Measurements from ENCODE around the gene OR4D11.

Gene OR4D11

DNA sequence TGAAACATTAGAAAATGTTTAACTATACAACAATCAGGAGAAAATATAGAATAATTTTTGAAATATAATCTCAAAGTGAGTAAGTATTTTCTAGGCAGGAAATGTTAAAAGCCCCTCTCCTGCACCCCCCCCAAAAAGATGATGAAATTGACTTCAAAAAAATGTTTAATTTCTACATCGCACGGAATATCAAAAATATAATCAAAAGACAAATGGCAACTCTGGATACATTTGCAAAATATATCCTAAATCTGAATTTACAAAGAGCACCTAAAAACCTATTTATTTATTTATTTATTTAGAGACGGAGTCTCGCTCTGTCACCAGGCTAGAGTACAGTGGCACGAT is 44.9 kb downstream of the OR4D11 start:
- no peak overlapping the region for H3K4me3 ChIP-seq (IDR thresholded peaks at IDR 0.05; ENCODE audit: insufficient read depth, low read depth, low read length)
- peak overlapping the region; percentile 59; the same call in 1 of the 2 replicates for H3K9ac ChIP-seq
- H4K20me1 ChIP-seq (ENCODE audit: insufficient read depth) = no peaks in the 10 kb centered on the region
- TF ChIP-seq, protein P1, sequence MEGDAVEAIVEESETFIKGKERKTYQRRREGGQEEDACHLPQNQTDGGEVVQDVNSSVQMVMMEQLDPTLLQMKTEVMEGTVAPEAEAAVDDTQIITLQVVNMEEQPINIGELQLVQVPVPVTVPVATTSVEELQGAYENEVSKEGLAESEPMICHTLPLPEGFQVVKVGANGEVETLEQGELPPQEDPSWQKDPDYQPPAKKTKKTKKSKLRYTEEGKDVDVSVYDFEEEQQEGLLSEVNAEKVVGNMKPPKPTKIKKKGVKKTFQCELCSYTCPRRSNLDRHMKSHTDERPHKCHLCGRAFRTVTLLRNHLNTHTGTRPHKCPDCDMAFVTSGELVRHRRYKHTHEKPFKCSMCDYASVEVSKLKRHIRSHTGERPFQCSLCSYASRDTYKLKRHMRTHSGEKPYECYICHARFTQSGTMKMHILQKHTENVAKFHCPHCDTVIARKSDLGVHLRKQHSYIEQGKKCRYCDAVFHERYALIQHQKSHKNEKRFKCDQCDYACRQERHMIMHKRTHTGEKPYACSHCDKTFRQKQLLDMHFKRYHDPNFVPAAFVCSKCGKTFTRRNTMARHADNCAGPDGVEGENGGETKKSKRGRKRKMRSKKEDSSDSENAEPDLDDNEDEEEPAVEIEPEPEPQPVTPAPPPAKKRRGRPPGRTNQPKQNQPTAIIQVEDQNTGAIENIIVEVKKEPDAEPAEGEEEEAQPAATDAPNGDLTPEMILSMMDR (conservative IDR thresholded peaks at IDR 0.05; ENCODE audit: low read depth, low read length) = no peak
- H3K79me2 ChIP-seq (ENCODE audit: insufficient read depth, low read depth) = no peaks in the 10 kb centered on the region
- H3K36me3 ChIP-seq (ENCODE audit: insufficient read depth) = no peaks in the 10 kb centered on the region
- peak overlapping the region; percentile 94 for H3K4me2 ChIP-seq
- peaks cover 22% of the 10 kb centered on the region for H3K4me1 ChIP-seq (ENCODE audit: low read depth, poor library complexity, severe bottlenecking)
- peak overlapping the region; percentile 66 for H2AFZ ChIP-seq (ENCODE audit: low read depth)
- H3K27me3 ChIP-seq (ENCODE audit: insufficient read depth, low read depth) = no peaks in the 10 kb centered on the region
- H3K27ac ChIP-seq = peak overlapping the region; percentile 82

DNA sequence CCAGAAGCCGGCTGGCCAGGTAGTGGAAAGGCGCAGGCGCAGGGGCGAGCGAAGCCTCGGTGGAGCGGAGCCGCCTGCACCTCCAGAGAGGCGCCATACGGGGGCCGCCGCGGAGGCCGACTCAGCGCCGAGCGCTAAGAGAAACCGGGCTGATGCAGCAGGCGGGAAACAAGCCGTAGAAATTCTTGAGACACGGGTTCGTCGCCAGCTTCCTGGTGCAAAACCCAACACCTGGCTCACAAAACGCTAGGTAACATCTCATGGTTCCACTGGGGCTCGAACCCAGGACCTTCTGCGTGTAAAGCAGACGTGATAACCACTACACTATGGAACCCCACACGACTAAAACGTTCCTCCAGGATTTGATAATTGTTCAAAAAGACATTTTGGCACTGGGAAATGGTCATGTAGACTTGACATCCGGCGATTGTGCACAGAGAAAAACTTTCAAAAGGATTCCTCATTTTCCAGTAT is 47.0 kb downstream of the OR4D11 start:
- H3K36me3 ChIP-seq (ENCODE audit: insufficient read depth) = no peaks in the 10 kb centered on the region
- H3K79me2 ChIP-seq (ENCODE audit: insufficient read depth, low read depth) = no peaks in the 10 kb centered on the region
- H3K27ac ChIP-seq = peak overlapping the region; percentile 82
- H2AFZ ChIP-seq (ENCODE audit: low read depth) = peak overlapping the region; percentile 66
- no peaks in the 10 kb centered on the region for H3K27me3 ChIP-seq (ENCODE audit: insufficient read depth, low read depth)
- H3K4me2 ChIP-seq = peak overlapping the region; percentile 94
- H3K4me3 ChIP-seq (IDR thresholded peaks at IDR 0.05; ENCODE audit: insufficient read depth, low read depth, low read length) = no peak overlapping the region
- peak overlapping the region; percentile 61; the same call in 1 of the 2 replicates for H3K9ac ChIP-seq
- H4K20me1 ChIP-seq (ENCODE audit: insufficient read depth) = no peaks in the 10 kb centered on the region
- H3K4me1 ChIP-seq (ENCODE audit: low read depth, poor library complexity, severe bottlenecking) = peaks cover 22% of the 10 kb centered on the region
- TF ChIP-seq, protein P1 (conservative IDR thresholded peaks at IDR 0.05; ENCODE audit: low read depth, low read length) = 0 out of 2 replicates have a peak, but pooled peaks have one; percentile 27

GRCh38 chr11:59550842-59551658 is 47.7 kb downstream of the OR4D11 start:
- TF ChIP-seq, protein P1 (conservative IDR thresholded peaks at IDR 0.05; ENCODE audit: low read depth, low read length) = no peak
- peak overlapping the region; percentile 82 for H3K27ac ChIP-seq
- H3K79me2 ChIP-seq (ENCODE audit: insufficient read depth, low read depth) = no peaks in the 10 kb centered on the region
- H3K27me3 ChIP-seq (ENCODE audit: insufficient read depth, low read depth) = no peaks in the 10 kb centered on the region
- peak overlapping the region; percentile 55 for H3K4me2 ChIP-seq
- H3K4me3 ChIP-seq (IDR thresholded peaks at IDR 0.05; ENCODE audit: insufficient read depth, low read depth, low read length) = no peak overlapping the region
- peak overlapping the region; percentile 35; the same call in 1 of the 2 replicates for H2AFZ ChIP-seq (ENCODE audit: low read depth)
- no peaks in the 10 kb centered on the region for H4K20me1 ChIP-seq (ENCODE audit: insufficient read depth)
- H3K36me3 ChIP-seq (ENCODE audit: insufficient read depth) = no peaks in the 10 kb centered on the region
- peak overlapping the region; percentile 61 for H3K9ac ChIP-seq
- peaks cover 22% of the 10 kb centered on the region for H3K4me1 ChIP-seq (ENCODE audit: low read depth, poor library complexity, severe bottlenecking)

- H3K9ac ChIP-seq = peak overlapping the region; percentile 61; the same call in 1 of the 2 replicates
- peak overlapping the region; percentile 82; the same call in 1 of the 2 replicates for H3K27ac ChIP-seq
- peak overlapping the region; percentile 55 for H3K4me2 ChIP-seq
- no peaks in the 10 kb centered on the region for H3K79me2 ChIP-seq (ENCODE audit: insufficient read depth, low read depth)
- no peaks in the 10 kb centered on the region for H3K27me3 ChIP-seq (ENCODE audit: insufficient read depth, low read depth)
- peak overlapping the region; percentile 35; the same call in 1 of the 2 replicates for H2AFZ ChIP-seq (ENCODE audit: low read depth)
- no peaks in the 10 kb centered on the region for H4K20me1 ChIP-seq (ENCODE audit: insufficient read depth)
- no peak overlapping the region for H3K4me3 ChIP-seq (IDR thresholded peaks at IDR 0.05; ENCODE audit: insufficient read depth, low read depth, low read length)
- peaks cover 27% of the 10 kb centered on the region for H3K4me1 ChIP-seq (ENCODE audit: low read depth, poor library complexity, severe bottlenecking)
- no peaks in the 10 kb centered on the region for H3K36me3 ChIP-seq (ENCODE audit: insufficient read depth)
- TF ChIP-seq, protein P1 (conservative IDR thresholded peaks at IDR 0.05; ENCODE audit: low read depth, low read length) = no peak
These were observed 48.5 kb downstream of the OR4D11 start for GRCh38 chr11:59551659-59552521.

Measured in KMS-11 (cell line).